T-helper 22 cell (primary cell): ENCODE measurements around the gene GALP.
"Not testable (repeated sequence)": the region's sequence is repeated elsewhere in the genome, so short reads cannot be mapped to it uniquely, and the experiment has no call there.

Experiments used
- DNase-seq: peaks from one replicate; pipeline ENCODE4 v3.0.0-alpha.2; 2020; ENCODE audit warnings: low read depth

Gene GALP

DNA sequence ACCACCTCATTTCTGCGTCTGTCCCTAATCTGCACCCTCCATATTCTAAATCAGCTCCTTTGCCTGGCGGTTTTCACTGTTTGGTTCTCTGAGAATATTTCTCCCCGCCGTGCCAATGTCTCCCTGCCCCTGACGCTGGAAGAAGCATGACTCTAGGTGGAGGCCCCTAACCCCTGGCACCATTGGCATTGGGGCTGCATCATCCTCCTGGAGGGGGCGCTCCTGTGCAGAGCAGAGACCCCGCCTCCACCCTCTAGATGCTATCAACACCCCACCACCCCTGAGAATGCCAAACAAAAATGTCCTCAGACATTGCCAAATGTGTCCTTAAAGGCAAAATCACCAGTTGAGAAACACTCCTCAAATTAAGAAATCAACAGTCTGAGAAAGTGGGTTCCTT is 15.3 kb downstream of the GALP start:
- no peak for DNase-seq

DNA sequence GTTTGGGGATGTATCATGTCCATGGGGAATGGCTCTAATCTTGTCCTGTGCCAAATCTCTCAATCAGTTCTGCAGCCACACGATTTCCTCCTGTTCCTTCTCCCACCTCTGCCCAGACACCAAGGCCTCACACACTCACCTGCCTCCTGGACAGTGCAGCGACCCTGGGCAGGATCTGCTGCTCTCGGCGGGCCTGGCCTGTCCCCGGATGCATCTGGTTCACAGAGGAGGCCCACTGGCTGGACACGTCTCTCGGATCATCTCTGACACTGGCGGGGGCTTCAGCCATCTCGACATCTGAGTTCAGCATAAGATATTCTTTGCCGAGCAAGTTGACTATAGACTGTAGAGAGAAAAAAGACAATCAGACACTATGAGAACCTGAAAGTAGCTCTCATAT is 15.9 kb downstream of the GALP start:
- no peak for DNase-seq

DNA sequence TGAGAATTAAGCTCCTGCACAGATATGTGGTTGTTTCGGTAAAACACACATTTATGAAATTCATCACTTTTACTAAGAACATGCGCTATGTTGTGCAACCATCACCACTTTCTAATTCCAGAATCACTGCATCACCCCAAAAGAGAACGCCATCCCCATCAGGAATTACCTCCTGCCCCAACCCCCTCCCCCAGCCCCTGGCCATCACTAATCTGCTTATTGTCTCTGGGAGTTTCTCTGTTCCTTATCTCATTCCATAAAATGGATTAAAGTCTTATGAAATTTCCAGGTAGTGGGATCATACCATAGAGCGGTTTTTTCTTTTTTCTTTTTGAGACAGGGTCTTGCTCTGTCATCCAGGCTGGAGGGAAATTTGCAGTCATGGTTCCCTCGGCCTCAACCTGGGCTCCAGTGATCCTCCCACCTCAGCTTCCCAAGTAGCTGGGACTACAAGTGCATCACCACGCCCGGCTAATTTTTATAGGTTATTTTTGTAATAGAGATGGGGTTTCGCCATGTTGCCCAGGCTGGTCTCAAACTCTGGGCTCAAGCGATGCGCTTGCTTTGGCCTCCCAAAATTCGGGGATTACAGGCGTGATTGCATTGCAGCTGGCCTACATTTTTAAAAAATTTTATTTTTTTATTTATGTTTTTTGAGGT is 18.3 kb downstream of the GALP start:
- no peak for DNase-seq

GRCh38 chr19:56197646-56198045 is 21.8 kb downstream of the GALP start, which contains the start of gene ZSCAN5B:
Gene ZSCAN5B (minus strand): TSS chr19:56197783. CDS start chr19:56193052, 4,731 bp downstream.
- DNase-seq = not testable (repeated sequence)

DNA sequence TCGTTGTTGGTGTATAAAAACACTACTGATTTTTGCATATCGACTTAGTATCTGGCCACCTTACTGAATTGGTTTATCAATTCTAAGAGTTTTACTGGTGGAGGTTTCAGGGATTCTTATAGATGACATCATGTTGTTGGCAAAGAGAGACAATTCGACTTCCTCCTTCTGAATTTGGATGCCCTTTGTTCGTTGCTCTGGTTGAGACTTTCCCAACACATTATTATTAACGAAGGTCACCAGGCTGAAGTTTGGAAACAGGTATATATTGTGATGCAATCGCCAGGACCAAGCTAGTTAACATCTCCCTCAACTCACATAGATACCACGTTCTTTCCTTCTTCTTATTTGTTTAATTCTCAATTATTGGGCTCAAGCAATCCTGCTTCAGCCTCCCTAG is 23.9 kb downstream of the GALP start:
- DNase-seq = no peak

GRCh38 chr19:56201973-56202372 is 26.2 kb downstream of the GALP start, which contains the start of gene ZSCAN5C:
Gene ZSCAN5C (plus strand): TSS chr19:56202273. CDS start chr19:56205914, 3,641 bp downstream.
- no peak for DNase-seq

- not testable (repeated sequence) for DNase-seq
Observed at GRCh38 chr19:56207581-56207980, 31.8 kb downstream of the GALP start.

DNA sequence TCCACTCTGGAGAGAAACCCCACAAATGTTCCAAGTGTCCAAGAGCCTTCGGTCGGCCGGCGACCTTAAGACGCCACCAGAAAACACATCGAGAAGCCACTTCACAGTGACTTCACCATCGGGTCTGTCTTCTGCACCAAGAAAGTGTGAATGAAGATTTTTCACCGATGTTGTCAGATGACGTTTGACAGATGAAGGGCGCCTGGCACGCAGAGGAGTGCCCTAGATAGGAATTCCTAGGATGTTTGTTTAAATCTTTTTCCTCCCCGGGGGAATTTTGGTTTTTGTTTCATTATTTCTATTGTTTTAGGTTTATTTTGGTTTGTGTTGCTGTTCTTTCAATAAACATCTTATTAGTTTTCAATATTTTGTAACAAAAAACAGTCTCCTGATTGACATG is 33.3 kb downstream of the GALP start:
- DNase-seq = no peak

GRCh38 chr19:56210036-56210435 is 34.2 kb downstream of the GALP start:
- DNase-seq = not testable (repeated sequence)

DNA sequence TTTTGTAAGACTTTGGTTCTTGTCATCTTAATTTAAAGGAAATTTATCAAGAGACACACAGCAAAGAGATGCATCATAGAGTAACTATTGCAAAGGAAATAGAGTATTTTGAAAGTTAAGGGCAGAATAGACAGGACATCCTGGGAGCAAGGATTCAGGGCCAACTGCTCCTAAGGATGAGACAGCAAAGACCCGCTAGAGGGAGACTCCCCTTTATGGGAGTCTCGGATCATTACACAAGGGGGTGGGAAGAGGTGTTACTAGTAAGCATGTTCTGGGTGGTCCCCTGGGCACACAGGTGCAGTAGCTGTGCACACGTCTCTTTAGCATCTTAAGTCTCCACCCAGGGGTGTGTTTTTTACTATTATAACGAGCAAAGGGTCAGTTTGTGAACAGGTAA is 35.9 kb downstream of the GALP start:
- no peak for DNase-seq

- no peak for DNase-seq
Observed at GRCh38 chr19:56217039-56217949, 41.5 kb downstream of the GALP start.

DNA sequence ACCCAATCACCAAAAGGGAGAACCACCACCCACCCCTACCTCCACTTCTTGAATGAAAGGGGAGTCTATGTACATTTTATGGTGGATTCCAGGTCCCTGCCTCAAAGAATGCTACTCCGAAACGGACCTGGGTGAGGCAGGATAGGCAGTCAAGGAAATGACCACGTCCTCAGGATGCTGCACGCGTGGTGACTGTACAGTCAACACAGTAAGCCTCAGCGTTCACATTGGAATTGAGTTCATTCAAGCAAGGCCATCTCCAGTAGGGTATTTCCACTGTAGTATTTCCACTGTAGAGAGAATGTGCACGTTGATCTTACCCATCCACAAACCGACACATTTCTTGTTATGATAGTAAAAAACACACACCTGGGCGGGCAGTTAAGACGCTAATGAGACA is 43.2 kb downstream of the GALP start:
- no peak for DNase-seq

- DNase-seq = not testable (repeated sequence)
Observed at GRCh38 chr19:56221442-56221841, 45.6 kb downstream of the GALP start.

DNA sequence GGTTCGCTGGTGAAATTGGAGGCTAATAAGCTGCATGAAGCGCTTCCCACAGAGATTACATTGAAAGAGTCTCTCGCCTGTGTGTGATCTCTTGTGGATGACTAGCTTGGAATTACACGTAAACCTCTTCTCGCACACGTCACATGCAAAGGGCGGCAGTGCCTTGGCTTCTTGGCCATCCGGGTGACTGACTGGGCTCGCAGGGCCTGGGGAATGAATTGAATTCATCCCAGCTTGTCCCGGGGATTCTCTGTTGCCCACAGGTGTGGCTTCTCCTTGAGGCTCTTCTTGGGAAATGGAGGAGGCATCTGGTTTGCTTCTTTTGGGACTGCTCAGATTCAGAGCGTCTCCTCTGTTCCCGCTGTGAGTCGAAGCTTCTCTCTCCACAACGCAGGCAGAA is 46.0 kb downstream of the GALP start:
- no peak for DNase-seq

GRCh38 chr19:56222901-56223300 is 47.1 kb downstream of the GALP start:
- DNase-seq = no peak

DNA sequence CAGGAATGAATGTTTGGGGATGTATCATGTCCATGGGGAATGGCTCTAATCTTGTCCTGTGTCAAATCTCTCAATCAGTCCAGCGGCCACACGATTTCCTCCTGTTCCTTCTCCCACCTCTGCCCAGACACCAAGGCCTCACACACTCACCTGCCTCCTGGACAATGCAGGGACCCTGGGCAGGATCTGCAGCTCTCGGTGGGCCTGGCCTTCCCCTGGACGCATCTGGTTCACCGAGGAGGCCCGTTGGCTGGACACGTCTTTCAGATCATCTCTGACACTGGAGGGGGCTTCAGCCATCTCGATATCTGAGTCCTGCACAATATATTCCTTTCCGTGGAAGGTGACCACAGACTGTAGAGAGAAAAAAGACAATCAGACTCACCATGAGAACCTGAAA is 47.7 kb downstream of the GALP start:
- DNase-seq = no peak
